HCT116 (cell line): Measurements from ENCODE around the gene PUM1.

Experiments used
- EZH2 ChIP-seq: fragments of 200-600 bp; sonication (generic); IDR thresholded peaks from 2 replicates; pipeline ENCODE4 v1.6.1; 2017; ENCODE audit warnings: antibody characterized with exemption, mixed run types
- POLR2A ChIP-seq: IDR thresholded peaks from 2 replicates; pipeline ENCODE4 v1.7.0; 2011; ENCODE audit warnings: borderline replicate concordance; ENCODE audit not compliant: insufficient read depth, insufficient read length; ENCODE audit errors: extremely low read depth
- SIN3A ChIP-seq: IDR thresholded peaks from 2 replicates; pipeline ENCODE4 v1.6.1; 2012; ENCODE audit warnings: low read depth
- YY1 ChIP-seq: IDR thresholded peaks from 2 replicates; pipeline ENCODE4 v1.6.1; 2011; ENCODE audit warnings: low read length, low read depth, moderate library complexity, mild to moderate bottlenecking; ENCODE audit not compliant: insufficient replicate concordance; ENCODE audit errors: extremely low read depth
- TF ChIP-seq, protein P1 (sequence below), 3 experiments: fragments of 200-600 bp in 1 of 3; sonication (generic) in 1 of 3; IDR thresholded peaks in 2 of 3; conservative IDR thresholded peaks in 1 of 3; 2 replicates each; pipeline ENCODE4 v1.5.1; 2012 to 2017; ENCODE audit warnings: low read depth in 2 of 3, low read length in 2 of 3, antibody characterized with exemption in 1 of 3, borderline replicate concordance in 1 of 3, control low read depth in 1 of 3, mild to moderate bottlenecking in 1 of 3, mixed read lengths in 1 of 3, mixed run types in 1 of 3, moderate library complexity in 1 of 3; ENCODE audit not compliant: insufficient read depth in 1 of 3

DNA sequence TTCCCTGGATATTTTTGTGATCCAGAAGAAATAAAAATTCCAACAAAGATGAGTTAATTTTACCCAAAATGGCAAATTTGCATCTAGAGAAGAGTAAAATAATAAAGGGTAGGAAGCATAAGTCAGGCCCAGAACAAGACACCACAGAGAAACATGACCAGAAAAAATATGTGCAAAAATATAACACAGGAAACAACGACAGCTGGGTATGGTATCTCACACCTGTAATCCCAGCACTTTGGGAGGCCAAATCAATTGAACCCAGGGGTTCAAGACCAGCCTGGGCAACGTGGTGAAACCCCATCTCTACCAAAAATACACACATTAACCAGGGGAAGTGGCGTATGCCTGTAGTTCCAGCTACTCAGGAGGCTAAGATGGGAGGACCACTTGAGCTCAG is 117.2 kb downstream of the PUM1 start:
- no peak for TF ChIP-seq YY1
- TF ChIP-seq, protein P1, sequence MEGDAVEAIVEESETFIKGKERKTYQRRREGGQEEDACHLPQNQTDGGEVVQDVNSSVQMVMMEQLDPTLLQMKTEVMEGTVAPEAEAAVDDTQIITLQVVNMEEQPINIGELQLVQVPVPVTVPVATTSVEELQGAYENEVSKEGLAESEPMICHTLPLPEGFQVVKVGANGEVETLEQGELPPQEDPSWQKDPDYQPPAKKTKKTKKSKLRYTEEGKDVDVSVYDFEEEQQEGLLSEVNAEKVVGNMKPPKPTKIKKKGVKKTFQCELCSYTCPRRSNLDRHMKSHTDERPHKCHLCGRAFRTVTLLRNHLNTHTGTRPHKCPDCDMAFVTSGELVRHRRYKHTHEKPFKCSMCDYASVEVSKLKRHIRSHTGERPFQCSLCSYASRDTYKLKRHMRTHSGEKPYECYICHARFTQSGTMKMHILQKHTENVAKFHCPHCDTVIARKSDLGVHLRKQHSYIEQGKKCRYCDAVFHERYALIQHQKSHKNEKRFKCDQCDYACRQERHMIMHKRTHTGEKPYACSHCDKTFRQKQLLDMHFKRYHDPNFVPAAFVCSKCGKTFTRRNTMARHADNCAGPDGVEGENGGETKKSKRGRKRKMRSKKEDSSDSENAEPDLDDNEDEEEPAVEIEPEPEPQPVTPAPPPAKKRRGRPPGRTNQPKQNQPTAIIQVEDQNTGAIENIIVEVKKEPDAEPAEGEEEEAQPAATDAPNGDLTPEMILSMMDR (IDR thresholded peaks at IDR 0.05 in 2 of 3, conservative IDR thresholded peaks at IDR 0.05 in 1 of 3; ENCODE audit: borderline replicate concordance in 1 of 3, insufficient read depth in 1 of 3, low read depth in 2 of 3, low read length in 2 of 3): no peak
- no peak for TF ChIP-seq EZH2
- no peak for TF ChIP-seq SIN3A
- no peak for TF ChIP-seq POLR2A
